ENCODE measurements around the gene LCE1F. TPM values are rescaled to one million over a fixed set of nuclear protein-coding genes. Genes with fewer than 3 reads are reported as not detected.
A peak's percentile ranks its signal among the peaks of the same experiment; 100 is the strongest.

LCE1F gene
- total RNA-seq, 6 experiments from 2014 or later, result not detected

DNA sequence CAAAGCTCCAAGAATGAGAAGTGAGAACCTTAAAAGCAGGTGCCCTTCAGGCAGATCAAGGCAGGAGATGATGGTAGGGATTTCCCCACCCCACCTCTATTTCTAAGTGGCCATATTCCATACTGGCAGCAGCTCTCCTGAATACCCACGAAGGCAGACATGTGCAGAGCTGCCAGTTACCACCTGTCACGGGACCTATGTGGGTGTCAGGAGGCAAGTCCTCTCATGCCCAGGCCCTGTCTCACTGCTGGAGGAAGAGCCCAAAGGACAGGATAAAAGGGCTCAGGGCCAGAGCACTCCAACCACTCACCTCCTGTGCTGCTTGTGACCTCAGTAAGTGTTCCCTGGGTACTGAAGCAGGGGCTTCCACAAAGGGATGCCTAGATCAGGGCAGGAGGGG is 36.1 kb downstream of the LCE1F start:
- no CpG with 5 or more reads among the region's 2 CpGs for WGBS (ENCODE audit: insufficient coverage, low coverage, low lambda C conversion rate, missing lambda C conversion rate)
- intact Hi-C loops (cut with DNase I), result no loop called here
- peak in 2 of 4 donors; percentile 16 to 36 for ATAC-seq

DNA sequence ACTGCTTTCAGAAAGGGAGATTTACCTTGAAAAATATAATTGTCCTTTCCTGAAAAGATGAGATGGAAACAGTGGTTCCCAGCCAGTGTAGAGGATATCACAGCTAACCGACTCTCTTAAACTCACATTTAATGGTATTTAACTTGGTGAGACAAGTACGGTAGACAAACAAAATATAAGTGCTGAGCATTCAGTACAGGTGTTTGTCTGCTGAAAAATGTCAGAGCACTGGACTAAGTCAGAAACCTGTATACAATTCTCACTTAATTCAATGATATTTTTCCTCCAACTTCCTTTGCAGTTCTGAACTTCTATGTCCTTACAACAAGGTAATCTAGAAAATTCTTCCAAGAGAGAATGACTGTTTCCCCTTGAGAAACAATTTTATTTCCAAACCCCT is 36.7 kb downstream of the LCE1F start, which contains the start of gene LCE1B:
Gene LCE1B, plus strand, starts transcription at position 301 of the 400 bp plus-strand sequence. CDS start 476 bp downstream, outside the sequence.
- Histone ChIP-seq H3K4me3 (no peak within 1 kb of the TSS), H3K9me3 (no peaks in the 10 kb centered on the region), H3K36me3 (no peaks in the 10 kb centered on the region), H3K27me3 (no peaks in the 10 kb centered on the region), H3K4me1 (no peaks in the 10 kb centered on the region), H3K27ac (no peak within 1 kb of the TSS)
- intact Hi-C loops (cut with DNase I), result no loop called here
- 74% methylated on average over 2 of the region's 2 CpGs for WGBS (ENCODE audit: insufficient coverage, low coverage, low lambda C conversion rate, missing lambda C conversion rate)
- no peak for TF ChIP-seq POLR2A (IDR thresholded peaks at IDR 0.05)
- TF ChIP-seq, protein P1, sequence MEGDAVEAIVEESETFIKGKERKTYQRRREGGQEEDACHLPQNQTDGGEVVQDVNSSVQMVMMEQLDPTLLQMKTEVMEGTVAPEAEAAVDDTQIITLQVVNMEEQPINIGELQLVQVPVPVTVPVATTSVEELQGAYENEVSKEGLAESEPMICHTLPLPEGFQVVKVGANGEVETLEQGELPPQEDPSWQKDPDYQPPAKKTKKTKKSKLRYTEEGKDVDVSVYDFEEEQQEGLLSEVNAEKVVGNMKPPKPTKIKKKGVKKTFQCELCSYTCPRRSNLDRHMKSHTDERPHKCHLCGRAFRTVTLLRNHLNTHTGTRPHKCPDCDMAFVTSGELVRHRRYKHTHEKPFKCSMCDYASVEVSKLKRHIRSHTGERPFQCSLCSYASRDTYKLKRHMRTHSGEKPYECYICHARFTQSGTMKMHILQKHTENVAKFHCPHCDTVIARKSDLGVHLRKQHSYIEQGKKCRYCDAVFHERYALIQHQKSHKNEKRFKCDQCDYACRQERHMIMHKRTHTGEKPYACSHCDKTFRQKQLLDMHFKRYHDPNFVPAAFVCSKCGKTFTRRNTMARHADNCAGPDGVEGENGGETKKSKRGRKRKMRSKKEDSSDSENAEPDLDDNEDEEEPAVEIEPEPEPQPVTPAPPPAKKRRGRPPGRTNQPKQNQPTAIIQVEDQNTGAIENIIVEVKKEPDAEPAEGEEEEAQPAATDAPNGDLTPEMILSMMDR (IDR thresholded peaks at IDR 0.05), result no peak
- no peak for ATAC-seq
- no peak for DNase-seq

More for the DNA sequence above, 36.1 kb downstream of the LCE1F start:
- Histone ChIP-seq H3K4me1 (no peaks in the 10 kb centered on the region), H3K27ac (no peak overlapping the region), H3K27me3 (no peaks in the 10 kb centered on the region), H3K9me3 (no peaks in the 10 kb centered on the region), H3K36me3 (no peaks in the 10 kb centered on the region), H3K4me3 (no peak overlapping the region)
- TF ChIP-seq, protein P1 (IDR thresholded peaks at IDR 0.05), result no peak
- TF ChIP-seq POLR2A (IDR thresholded peaks at IDR 0.05), result no peak
- no peak for DNase-seq

DNA sequence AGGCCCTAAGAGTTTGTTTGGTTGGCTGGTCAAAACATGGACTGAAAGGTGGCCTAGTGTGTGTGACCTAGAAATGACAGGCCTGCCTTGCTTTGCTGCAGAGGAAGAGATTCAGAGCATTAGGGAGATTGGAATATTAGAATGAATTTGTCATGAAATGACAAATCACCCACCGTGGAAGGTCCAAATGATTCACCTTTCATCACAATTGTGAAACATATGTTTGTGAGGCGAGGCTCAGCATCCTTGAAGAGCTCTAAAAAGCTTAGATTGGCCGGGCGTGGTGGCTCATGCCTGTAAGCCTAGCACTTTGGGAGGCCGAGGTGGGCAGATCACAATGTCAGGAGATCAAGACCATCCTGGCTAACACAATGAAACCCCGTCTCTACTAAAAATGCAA is 42.4 kb downstream of the LCE1F start:
- ATAC-seq (no peak), DNase-seq (no peak)
- Histone ChIP-seq H3K27me3 (no peaks in the 10 kb centered on the region), H3K4me3 (no peak overlapping the region), H3K9me3 (no peaks in the 10 kb centered on the region), H3K27ac (no peak overlapping the region), H3K4me1 (no peaks in the 10 kb centered on the region), H3K36me3 (no peaks in the 10 kb centered on the region)
- TF ChIP-seq, protein P1 (IDR thresholded peaks at IDR 0.05), result no peak
- no peak for TF ChIP-seq POLR2A (IDR thresholded peaks at IDR 0.05)
- WGBS (ENCODE audit: insufficient coverage, low coverage, low lambda C conversion rate, missing lambda C conversion rate), result 83% methylated on average over 4 of the region's 6 CpGs
- intact Hi-C loops (cut with DNase I), result no loop called here

DNA sequence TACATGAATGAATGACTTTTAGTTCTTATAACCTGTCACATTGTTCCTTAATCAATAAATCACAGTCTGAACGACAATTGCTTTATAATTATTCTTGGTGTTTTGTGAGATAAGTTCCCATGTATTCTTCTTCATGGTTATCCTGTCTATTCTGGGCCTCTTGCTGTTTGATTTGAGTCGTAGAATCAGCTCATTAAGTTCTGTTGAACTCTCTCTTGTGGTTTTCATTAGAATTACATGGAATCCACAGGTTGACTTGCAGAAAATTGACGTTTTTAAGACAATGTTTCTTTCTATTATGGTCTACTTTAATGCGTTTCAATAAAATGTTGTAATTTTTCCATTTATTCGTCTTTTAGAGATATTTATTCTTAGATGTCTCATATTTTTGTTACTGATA is 48.4 kb downstream of the LCE1F start:
- H3K9me3 ChIP-seq, result no peaks in the 10 kb centered on the region
- no peak overlapping the region for H3K4me3 ChIP-seq
- no peak overlapping the region for H3K27ac ChIP-seq
- intact Hi-C loops (cut with DNase I), result no loop called here
- peaks cover 0 to 6% of the 10 kb centered on the region in 2 donors for H3K27me3 ChIP-seq
- WGBS (ENCODE audit: insufficient coverage, low coverage, low lambda C conversion rate, missing lambda C conversion rate), result 19% methylated on average over 5 of the region's 5 CpGs
- DNase-seq (no peak), ATAC-seq (no peak)
- no peaks in the 10 kb centered on the region for H3K4me1 ChIP-seq
- TF ChIP-seq, protein P1 (IDR thresholded peaks at IDR 0.05), result no peak
- no peak for TF ChIP-seq POLR2A (IDR thresholded peaks at IDR 0.05)
- no peaks in the 10 kb centered on the region for H3K36me3 ChIP-seq

DNA sequence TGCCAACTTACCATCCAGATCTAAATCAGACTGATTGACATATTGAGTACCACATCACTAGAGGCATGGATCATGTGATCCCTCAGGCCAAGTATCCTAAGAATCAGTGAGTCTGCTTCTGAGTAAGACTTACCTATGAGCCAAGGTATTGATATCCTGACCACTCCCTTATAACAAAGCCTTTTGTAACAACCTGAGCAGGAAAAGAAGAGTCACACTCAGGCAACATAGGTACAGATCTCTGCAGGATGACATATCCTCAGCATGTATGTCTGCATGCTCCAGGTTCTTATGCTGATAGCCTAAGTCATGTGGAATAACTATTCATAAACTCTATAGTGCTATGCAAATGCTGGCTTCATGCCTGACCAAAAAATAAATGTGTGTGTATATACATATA is 50.0 kb downstream of the LCE1F start:
- peaks cover 0 to 6% of the 10 kb centered on the region in 2 donors for H3K27me3 ChIP-seq
- no peak for DNase-seq
- no peaks in the 10 kb centered on the region for H3K36me3 ChIP-seq

More for the DNA sequence above, 50.0 kb downstream of the LCE1F start:
- TF ChIP-seq POLR2A (IDR thresholded peaks at IDR 0.05), result no peak
- TF ChIP-seq, protein P1 (IDR thresholded peaks at IDR 0.05), result no peak
- Histone ChIP-seq H3K4me3 (no peak overlapping the region), H3K9me3 (no peaks in the 10 kb centered on the region), H3K27ac (no peak overlapping the region), H3K4me1 (no peaks in the 10 kb centered on the region)
- intact Hi-C loops (cut with DNase I), result no loop called here
- ATAC-seq, result no peak

All from right lobe of liver (tissue), 6 donors.